SK-N-MC (cell line): ENCODE results near the gene BRCA2.

ENCODE experiments used
- FOXP2 ChIP-seq: optimal IDR thresholded peaks from 2 replicates; pipeline ENCODE3; 2011; ENCODE audit warnings: mild to moderate bottlenecking, moderate library complexity; ENCODE audit not compliant: insufficient read depth; ENCODE audit errors: extremely low read length, control extremely low read depth
- POLR2AphosphoS5 ChIP-seq: IDR thresholded peaks from 2 replicates; pipeline ENCODE4 v1.6.1; 2012; ENCODE audit warnings: mild to moderate bottlenecking, low read depth, low read length, borderline replicate concordance

DNA sequence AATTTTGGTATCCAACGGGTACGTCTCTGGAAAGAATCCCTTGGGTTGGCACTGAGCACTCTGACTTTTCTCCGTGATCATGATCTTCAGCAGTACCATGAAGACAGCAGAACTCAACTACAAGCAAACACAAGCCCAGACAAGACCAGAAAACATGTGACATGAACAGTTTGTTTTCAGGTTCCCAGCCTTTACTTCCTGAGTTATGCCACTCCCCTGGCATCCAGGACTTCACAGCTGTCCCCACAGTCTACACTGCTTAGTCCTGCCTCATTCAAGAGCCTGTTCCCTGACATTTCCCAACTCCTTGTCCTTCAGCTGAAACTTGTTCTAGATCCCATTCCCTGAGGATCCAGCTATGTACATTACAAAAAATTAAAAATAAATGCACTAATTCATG is 117.5 kb downstream of the BRCA2 start:
- TF ChIP-seq POLR2AphosphoS5 (no peak), FOXP2 (no peak)
